ENCODE results near the gene AKIRIN1. TPM values are rescaled to one million over a fixed set of nuclear protein-coding genes. Genes with fewer than 3 reads are reported as not detected.
"Not testable (repeated sequence)": the region's sequence is repeated elsewhere in the genome, so short reads cannot be mapped to it uniquely, and the experiment has no call there.

AKIRIN1 gene
- total RNA-seq, 6 experiments from 2014 or later: 18.9 to 37.3 (median 28.5) TPM

GRCh38 chr1:39016604-39017171 is 25.6 kb downstream of the AKIRIN1 start:
- no peaks in the 10 kb centered on the region for H3K27me3 ChIP-seq
- no peaks in the 10 kb centered on the region for H3K9me3 ChIP-seq
- H3K4me1 ChIP-seq: no peaks in the 10 kb centered on the region
- peak in 1 of 4 donors; percentile 65 for ATAC-seq
- intact Hi-C loops (cut with DNase I): no loop called here
- H3K36me3 ChIP-seq: peaks cover 0 to 4% (median 0%) of the 10 kb centered on the region in 4 donors
- no peak for TF ChIP-seq CTCF (IDR thresholded peaks at IDR 0.05)
- no peak for TF ChIP-seq POLR2A (IDR thresholded peaks at IDR 0.05)
- no peak overlapping the region for H3K27ac ChIP-seq
- WGBS (ENCODE audit: insufficient coverage, low coverage, low lambda C conversion rate, missing lambda C conversion rate): 73% methylated on average over 7 of the region's 10 CpGs
- no peak for DNase-seq
- no peak overlapping the region for H3K4me3 ChIP-seq

DNA sequence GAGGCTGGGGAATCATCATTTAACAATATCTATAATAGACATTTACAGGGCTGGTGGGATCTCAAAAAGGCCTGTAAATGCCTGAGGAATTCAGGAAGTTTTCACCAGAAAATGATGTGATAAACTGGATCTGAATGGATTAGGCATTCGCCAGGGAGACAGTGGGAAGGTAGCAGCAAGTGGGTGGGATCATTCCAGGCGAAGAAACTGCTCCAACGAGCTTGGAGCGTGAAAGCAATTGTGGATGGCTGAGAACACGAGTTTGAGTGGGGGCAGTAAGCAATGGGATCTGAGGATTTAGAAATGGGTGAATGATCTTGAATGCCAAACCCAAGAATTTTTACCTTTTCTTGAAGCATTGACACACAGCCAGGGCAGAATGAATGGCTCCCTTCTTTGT is 26.2 kb downstream of the AKIRIN1 start:
- H3K9me3 ChIP-seq: no peaks in the 10 kb centered on the region
- whole genome bisulfite sequencing (ENCODE audit: insufficient coverage, low coverage, low lambda C conversion rate, missing lambda C conversion rate): 85% methylated on average over 5 of the region's 5 CpGs
- H3K27me3 ChIP-seq: no peaks in the 10 kb centered on the region
- intact Hi-C loops (cut with DNase I): no loop called here
- no peaks in the 10 kb centered on the region for H3K4me1 ChIP-seq
- H3K4me3 ChIP-seq: no peak overlapping the region
- TF ChIP-seq POLR2A (IDR thresholded peaks at IDR 0.05) (no peak), CTCF (IDR thresholded peaks at IDR 0.05) (no peak)
- ATAC-seq: no peak
- no peak for DNase-seq
- H3K36me3 ChIP-seq: no peaks in the 10 kb centered on the region
- no peak overlapping the region for H3K27ac ChIP-seq

DNA sequence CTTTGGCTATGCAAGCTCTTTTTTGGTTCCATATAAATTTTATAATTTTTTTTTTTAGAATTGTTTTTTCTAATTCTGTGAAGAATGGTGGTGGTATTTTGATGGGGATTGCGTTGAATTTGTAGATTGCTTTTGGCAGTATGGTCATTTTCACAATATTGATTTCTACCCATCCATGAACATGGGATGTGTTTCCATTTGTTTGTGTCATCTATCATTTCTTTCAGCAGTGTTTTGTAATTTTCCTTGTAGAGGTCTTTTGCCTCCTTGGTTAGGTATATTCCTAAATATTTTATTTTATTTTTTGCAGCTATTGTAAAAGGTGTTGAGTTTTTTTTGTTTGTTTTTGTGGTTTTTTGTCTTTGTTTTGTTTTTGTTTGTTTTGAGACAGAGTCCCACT is 29.4 kb downstream of the AKIRIN1 start:
- H3K36me3 ChIP-seq; H3K9me3 ChIP-seq; DNase-seq; H3K4me3 ChIP-seq; ATAC-seq; H3K27me3 ChIP-seq; H3K4me1 ChIP-seq; intact Hi-C loops (cut with DNase I); H3K27ac ChIP-seq: not testable (repeated sequence)
- WGBS (ENCODE audit: insufficient coverage, low coverage, low lambda C conversion rate, missing lambda C conversion rate): 41% methylated on average over 1 of the region's 1 CpG

GRCh38 chr1:39021426-39021825 is 30.4 kb downstream of the AKIRIN1 start:
- intact Hi-C loops (cut with DNase I): no loop called here
- no peaks in the 10 kb centered on the region for H3K36me3 ChIP-seq
- no peaks in the 10 kb centered on the region for H3K9me3 ChIP-seq
- no peak overlapping the region for H3K4me3 ChIP-seq
- TF ChIP-seq CTCF (IDR thresholded peaks at IDR 0.05): no peak
- no peak for TF ChIP-seq POLR2A (IDR thresholded peaks at IDR 0.05)
- no peak for ATAC-seq
- DNase-seq: no peak
- no peaks in the 10 kb centered on the region for H3K27me3 ChIP-seq
- WGBS (ENCODE audit: insufficient coverage, low coverage, low lambda C conversion rate, missing lambda C conversion rate): 67% methylated on average over 1 of the region's 1 CpG
- H3K4me1 ChIP-seq: peaks cover 0 to 6% (median 4%) of the 10 kb centered on the region in 4 donors
- H3K27ac ChIP-seq: no peak overlapping the region

DNA sequence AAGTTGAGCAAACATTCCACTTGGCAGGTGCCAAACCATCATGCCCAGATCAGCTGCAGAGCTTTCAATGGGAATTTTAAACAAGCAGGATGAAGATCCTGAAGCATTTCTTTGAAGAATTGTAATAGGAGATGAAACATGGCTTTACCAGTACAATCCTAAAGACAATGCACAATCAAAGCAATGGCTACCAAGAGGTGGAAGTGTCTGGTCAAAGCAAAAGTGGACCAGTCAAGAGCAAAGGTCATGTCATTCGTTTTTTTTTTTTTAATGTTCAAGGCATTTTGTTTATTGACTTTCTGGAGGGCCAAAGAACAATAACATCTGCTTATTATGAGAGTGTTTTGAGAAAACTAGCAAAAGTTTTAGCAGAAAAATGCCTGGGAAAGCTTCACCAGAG is 32.1 kb downstream of the AKIRIN1 start:
- TF ChIP-seq CTCF (IDR thresholded peaks at IDR 0.05) (no peak), POLR2A (IDR thresholded peaks at IDR 0.05) (no peak)
- WGBS (ENCODE audit: insufficient coverage, low coverage, low lambda C conversion rate, missing lambda C conversion rate): 26% methylated on average over 1 of the region's 1 CpG
- no peaks in the 10 kb centered on the region for H3K9me3 ChIP-seq
- intact Hi-C loops (cut with DNase I): no loop called here
- ATAC-seq: no peak
- H3K4me1 ChIP-seq: peaks cover 0 to 10% (median 4%) of the 10 kb centered on the region in 4 donors
- no peaks in the 10 kb centered on the region for H3K27me3 ChIP-seq
- no peak overlapping the region for H3K4me3 ChIP-seq
- no peak for DNase-seq
- H3K27ac ChIP-seq: no peak overlapping the region
- H3K36me3 ChIP-seq: no peaks in the 10 kb centered on the region
